HG03095 (cell line): Measurements from ENCODE around the gene ACACB.

ENCODE experiments used
- ATAC-seq: cut with Tn5 transposase; IDR thresholded peaks from one replicate; pipeline ENCODE4 v1.9.1; 2021; ENCODE audit warnings: moderate library complexity; ENCODE audit not compliant: unreplicated experiment

ACACB gene

GRCh38 chr12:109109746-109110350 lies 6.5 kb upstream of the ACACB start:
- ATAC-seq: no peak

- ATAC-seq: peak; percentile 47
Observed at GRCh38 chr12:109110988-109111495, 5.3 kb upstream of the ACACB start.

GRCh38 chr12:109112720-109113465 lies 3.5 kb upstream of the ACACB start:
- ATAC-seq: no peak

GRCh38 chr12:109113661-109114321 lies 2.6 kb upstream of the ACACB start:
- no peak for ATAC-seq

- ATAC-seq: no peak
Observed at GRCh38 chr12:109114644-109115043, 1.7 kb upstream of the ACACB start.

GRCh38 chr12:109115404-109115757 lies 1.0 kb upstream of the ACACB start:
- ATAC-seq: no peak

- no peak for ATAC-seq
Observed at GRCh38 chr12:109116611-109116949, 193 bp downstream of the ACACB start.

GRCh38 chr12:109120095-109120494 lies 3.7 kb downstream of the ACACB start:
- ATAC-seq: no peak

- ATAC-seq: no peak
Observed at GRCh38 chr12:109120557-109120956, 4.2 kb downstream of the ACACB start.

GRCh38 chr12:109121346-109121880 lies 5.0 kb downstream of the ACACB start:
- no peak for ATAC-seq

- no peak for ATAC-seq
Observed at GRCh38 chr12:109124878-109125648, 8.7 kb downstream of the ACACB start.

GRCh38 chr12:109125791-109126190 lies 9.4 kb downstream of the ACACB start:
- no peak for ATAC-seq

- no peak for ATAC-seq
Observed at GRCh38 chr12:109126784-109127183, 10.4 kb downstream of the ACACB start.

GRCh38 chr12:109127533-109128242 lies 11.3 kb downstream of the ACACB start:
- ATAC-seq: no peak

GRCh38 chr12:109130297-109131153 lies 14.1 kb downstream of the ACACB start:
- no peak for ATAC-seq

- ATAC-seq: no peak
Observed at GRCh38 chr12:109131154-109132050, 15.0 kb downstream of the ACACB start.

- ATAC-seq: no peak
Observed at GRCh38 chr12:109134186-109134917, 18.0 kb downstream of the ACACB start.

GRCh38 chr12:109137055-109137454 lies 20.7 kb downstream of the ACACB start:
- no peak for ATAC-seq
